HL-60 (cell line): ENCODE measurements around the gene ENDOU.

Source experiments
- DNase-seq, 2 experiments: peaks; one replicate each; pipeline ENCODE4 v3.0.0-alpha.2; 2010 to 2020; ENCODE audit warnings: low read depth in 1 of 2, low spot score in 1 of 2
- H3K27ac ChIP-seq: fragments of 250-450 bp; sonication (Bioruptor Pico); replicated peaks from 2 replicates; pipeline ENCODE4 v1.5.1; 2020; ENCODE audit warnings: mild to moderate bottlenecking, moderate library complexity
- H3K27me3 ChIP-seq: fragments of 250-450 bp; sonication (Bioruptor Pico); 2 replicates; pipeline ENCODE4 v1.5.1; 2021; ENCODE audit warnings: mild to moderate bottlenecking, moderate library complexity; ENCODE audit not compliant: insufficient read depth, poor library complexity, severe bottlenecking
- H3K4me3 ChIP-seq: replicated peaks from 2 replicates; pipeline ENCODE4 v1.5.1; 2011; ENCODE audit warnings: mild to moderate bottlenecking, control low read depth, low read length; ENCODE audit not compliant: insufficient read depth
- CTCF ChIP-seq: IDR thresholded peaks from one replicate; pipeline ENCODE4 v1.5.1; 2011; ENCODE audit warnings: low read length, control low read depth, inconsistent platforms; ENCODE audit not compliant: insufficient read depth
- GABPA ChIP-seq: IDR thresholded peaks from 2 replicates; pipeline ENCODE4 v1.6.1; 2012; ENCODE audit warnings: low read depth
- POLR2AphosphoS5 ChIP-seq: IDR thresholded peaks from 2 replicates; pipeline ENCODE4 v1.6.1; 2012; ENCODE audit warnings: low read depth
- REST ChIP-seq: IDR thresholded peaks from 2 replicates; pipeline ENCODE4 v1.6.1; 2012; ENCODE audit warnings: low read depth; ENCODE audit not compliant: insufficient replicate concordance
- SPI1 ChIP-seq: IDR thresholded peaks from 2 replicates; pipeline ENCODE4 v1.6.1; 2012; ENCODE audit warnings: low read depth, mild to moderate bottlenecking, borderline replicate concordance

Gene ENDOU

GRCh38 chr12:47698631-47699030, 26.7 kb downstream of the ENDOU start:
- TF ChIP-seq SPI1 (no peak), CTCF (no peak)
- no peak overlapping the region for H3K4me3 ChIP-seq
- H3K27me3 ChIP-seq: no peaks in the 10 kb centered on the region
- H3K27ac ChIP-seq: no peak overlapping the region; the same call in 1 of the 2 replicates
- DNase-seq: no peak

- no peaks in the 10 kb centered on the region for H3K27me3 ChIP-seq
- H3K4me3 ChIP-seq: no peak overlapping the region
- DNase-seq: no peak
- TF ChIP-seq POLR2AphosphoS5 (no peak), SPI1 (peak; percentile 27; the same call in 1 of the 2 replicates), CTCF (no peak), REST (no peak)
- peak overlapping the region; percentile 20 for H3K27ac ChIP-seq
These were observed 27.2 kb downstream of the ENDOU start for GRCh38 chr12:47698055-47698454.

GRCh38 chr12:47689215-47689614, 36.1 kb downstream of the ENDOU start:
- H3K4me3 ChIP-seq: no peak overlapping the region
- H3K27ac ChIP-seq: no peak overlapping the region
- H3K27me3 ChIP-seq: no peaks in the 10 kb centered on the region
- no peak for DNase-seq
- TF ChIP-seq POLR2AphosphoS5 (no peak), CTCF (no peak), GABPA (no peak), SPI1 (no peak), REST (no peak)

- H3K27ac ChIP-seq: no peak overlapping the region
- H3K27me3 ChIP-seq: no peaks in the 10 kb centered on the region
- no peak for DNase-seq
- no peak overlapping the region for H3K4me3 ChIP-seq
- TF ChIP-seq GABPA: no peak
- no peak for TF ChIP-seq POLR2AphosphoS5
- no peak for TF ChIP-seq CTCF
- no peak for TF ChIP-seq SPI1
- no peak for TF ChIP-seq REST
These were observed 37.7 kb downstream of the ENDOU start for GRCh38 chr12:47687636-47688035.
